Psoas muscle (tissue), 8 donors: ENCODE data around the gene TIGIT. TPM values are rescaled to one million over a fixed set of nuclear protein-coding genes. Genes with fewer than 3 reads are reported as not detected.

Experiments used
- ATAC-seq, 4 donors: fragments of 200-7000 bp; cut with Tn5 transposase; one replicate each; pipeline ENCODE4 v1.9.1; 2020; ENCODE audit warnings: moderate library complexity in 3 of 4, mild to moderate bottlenecking in 2 of 4
- DNase-seq, 2 donors: peaks; one replicate each; pipeline ENCODE4 v3.0.0-alpha.2; 2020
- H3K27ac ChIP-seq: fragments of 200-600 bp; one replicate; pipeline ENCODE4 v1.8.0; 2022
- H3K27me3 ChIP-seq, 3 donors: fragments of 200-600 bp in 1 of 3; one replicate each; pipeline versions ENCODE4 v1.6.1 to v1.8.0; 2013 to 2022; ENCODE audit warnings: low read length in 2 of 3, mild to moderate bottlenecking in 2 of 3, moderate library complexity in 1 of 3; ENCODE audit not compliant: insufficient read depth in 3 of 3
- H3K36me3 ChIP-seq, 2 donors: fragments of 200-600 bp in 1 of 2; one replicate each; pipeline versions ENCODE4 v1.6.1 to v1.8.0; 2013 to 2022; ENCODE audit warnings: low read depth in 1 of 2, mild to moderate bottlenecking in 1 of 2, moderate library complexity in 1 of 2; ENCODE audit not compliant: insufficient read depth in 1 of 2
- H3K4me1 ChIP-seq: fragments of 200-600 bp; one replicate; pipeline ENCODE4 v1.8.0; 2022
- H3K4me3 ChIP-seq: fragments of 200-600 bp; one replicate; pipeline ENCODE4 v1.8.0; 2022; ENCODE audit warnings: mild to moderate bottlenecking
- H3K9me3 ChIP-seq: fragments of 200-600 bp; one replicate; pipeline ENCODE4 v1.8.0; 2022
- CTCF ChIP-seq: fragments of 200-600 bp; IDR thresholded peaks from one replicate; pipeline ENCODE4 v1.8.0; 2022; ENCODE audit warnings: antibody characterized with exemption
- WGBS, 3 donors: extraction: QIAGEN DNeasy Blood & Tissue Kit; methylation state at CpG; one replicate each; pipeline versions ENCODE4 v1.1.6 to v1.1.7; 2013; 5-methylcytosine and 5-hydroxymethylcytosine counted together
- intact Hi-C, 2 donors: fragments of 100-400 bp; cut with DNase I; formaldehyde crosslinking; loops; one replicate each; pipeline versions ENCODE4 v1.11.0 to v1.14.2; 2022
- polyA plus RNA-seq, 3 donors: library from polyadenylated mRNA; stranded (reverse); fragments of 200-250 nt; gene quantifications; one replicate each; pipeline ENCODE4 v1.2.3, GENCODE V29; 2013
- total RNA-seq, 4 donors: library from RNA; stranded (reverse); fragmentation: NEBNext Ultra II Directional in 2 of 4; extraction: Animal tissue kit (Norgen Biotek cat#: 25700) in 2 of 4; gene quantifications; one replicate each; pipeline versions ENCODE4 v1.2.1 to v1.2.4, GENCODE V29; 2021 to 2023
- donor health status: healthy with polysubstance abuse.
- donor health status: DM: no; HTN: no; CAD: no; lungs with moderate emphysema.
- donor health status: Bipolar disorder and iron deficiency.
- donor health status: healthy.
- donor health status: DM: yes; HTN: yes; CAD: no.
- donor health status: DM: no; HTN: no; CAD: no.
- donor health status: DM: no; HTN: no; CAD: no.
- donor health status: DM: yes; HTN: yes; CAD: no.

TIGIT gene
- total and polyA plus RNA-seq, 7 donors = 0.03 to 0.46 (median 0.07) TPM; not detected in 2

DNA sequence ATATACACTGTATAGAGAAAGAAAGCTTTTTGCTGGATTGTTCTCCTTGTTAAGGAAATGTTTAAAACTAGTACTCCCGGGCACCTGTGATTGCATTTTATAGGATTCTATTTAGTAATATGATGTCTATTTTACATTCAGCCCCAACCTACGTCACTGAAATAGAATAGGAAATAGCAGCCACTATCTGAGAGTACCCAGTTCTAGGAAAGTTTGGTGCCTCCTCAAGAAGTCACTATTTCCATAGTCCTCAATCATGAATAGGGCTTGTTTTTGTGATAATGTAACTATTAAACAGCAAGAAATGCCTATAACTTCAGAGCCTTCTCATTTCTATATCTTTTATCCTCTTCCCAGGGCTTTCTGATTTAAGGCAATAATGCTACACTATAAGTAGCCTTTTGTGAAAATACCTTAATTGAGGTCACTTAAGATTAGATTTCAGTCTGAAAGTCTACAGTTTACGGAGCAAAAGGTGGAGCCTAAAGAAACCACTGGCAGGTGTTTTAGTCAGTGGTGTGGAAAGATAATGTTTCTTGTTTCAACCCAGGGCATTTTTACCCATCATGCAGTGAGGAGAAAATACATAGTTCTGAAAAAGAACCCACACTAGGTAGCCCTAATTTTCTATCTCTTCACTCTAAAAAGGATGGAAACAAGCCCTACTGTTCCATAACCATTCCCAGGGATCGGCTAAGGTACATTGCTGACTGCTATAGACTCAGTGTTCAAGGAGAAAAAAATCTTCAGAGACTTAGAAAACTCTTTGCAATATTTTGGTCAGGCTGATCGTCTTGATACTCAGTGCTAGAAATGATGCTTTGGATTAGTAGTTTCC is 38.7 kb downstream of the TIGIT start:
- intact Hi-C loops = no loop called here
- Histone ChIP-seq H3K9me3 (no peaks in the 10 kb centered on the region), H3K27me3 (no peaks in the 10 kb centered on the region), H3K36me3 (peaks cover 6 to 19% of the 10 kb centered on the region in 2 donors), H3K4me3 (no peak overlapping the region), H3K4me1 (no peaks in the 10 kb centered on the region), H3K27ac (no peak overlapping the region)
- no peak for TF ChIP-seq CTCF
- no peak for DNase-seq
- no peak for ATAC-seq
- 93 to 96% (median 93%) methylated on average over 5 of the region's 5 CpGs for WGBS, 3 donors

- Histone ChIP-seq H3K36me3 (peaks cover 6 to 26% of the 10 kb centered on the region in 2 donors), H3K27ac (no peak overlapping the region), H3K27me3 (no peaks in the 10 kb centered on the region), H3K4me3 (no peak overlapping the region), H3K4me1 (no peaks in the 10 kb centered on the region), H3K9me3 (no peaks in the 10 kb centered on the region)
- 59 to 73% (median 64%) methylated on average over 4 of the region's 4 CpGs for WGBS, 3 donors
- no peak for TF ChIP-seq CTCF
- no peak for DNase-seq
- intact Hi-C loops = no loop called here
- no peak for ATAC-seq
Measured at GRCh38 chr3:114333180-114333922, 39.5 kb downstream of the TIGIT start.

DNA sequence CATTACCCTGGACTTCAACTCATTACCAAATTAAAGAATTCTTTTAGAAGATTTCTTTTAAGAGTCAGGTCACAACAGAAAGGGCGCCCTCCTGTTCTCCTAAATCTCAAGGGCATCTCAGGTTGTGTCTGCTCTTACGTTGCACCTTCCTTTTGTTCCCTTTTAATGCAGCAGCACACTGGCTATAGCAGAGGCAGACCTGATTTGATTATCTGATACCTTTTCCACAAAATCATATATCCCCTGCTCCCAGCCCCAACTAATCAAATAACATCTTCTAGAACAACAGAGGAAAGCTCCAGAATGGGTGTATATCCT is 40.1 kb downstream of the TIGIT start:
- WGBS, 3 donors = 90 to 96% (median 95%) methylated on average over 2 of the region's 2 CpGs
- TF ChIP-seq CTCF = no peak
- no peak overlapping the region for H3K27ac ChIP-seq
- no peaks in the 10 kb centered on the region for H3K4me1 ChIP-seq
- no peaks in the 10 kb centered on the region for H3K9me3 ChIP-seq
- H3K36me3 ChIP-seq = peaks cover 6 to 31% of the 10 kb centered on the region in 2 donors
- H3K27me3 ChIP-seq = no peaks in the 10 kb centered on the region
- DNase-seq (no peak), ATAC-seq (no peak)
- intact Hi-C loops = no loop called here
- H3K4me3 ChIP-seq = no peak overlapping the region

DNA sequence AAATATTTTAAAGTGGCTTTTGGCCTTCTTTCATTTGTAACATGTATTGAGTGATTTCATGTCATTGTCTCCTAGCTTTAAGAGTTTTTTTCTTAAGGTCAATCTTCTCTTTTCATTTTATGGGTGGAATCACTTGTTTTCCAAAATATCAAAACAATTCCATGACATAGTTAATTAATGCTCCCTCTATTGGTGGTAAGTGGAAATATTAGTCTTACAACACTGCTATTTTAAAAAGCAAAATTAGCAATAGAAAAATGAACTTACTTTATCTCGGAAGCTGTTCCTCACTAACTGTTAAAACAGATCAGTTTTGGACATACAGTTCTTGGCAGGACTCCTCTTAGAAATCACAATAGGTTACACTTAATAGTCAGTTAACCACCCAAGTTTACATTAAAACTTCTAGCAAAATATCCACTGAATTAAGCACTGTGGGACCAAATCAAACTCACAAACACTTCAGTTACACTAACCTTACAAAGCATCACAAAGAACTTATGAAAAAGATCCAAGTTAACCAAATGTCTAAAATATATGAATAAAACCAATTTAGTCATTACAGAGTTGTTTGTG is 42.4 kb downstream of the TIGIT start:
- 66 to 82% (median 80%) methylated on average over 1 of the region's 1 CpG for WGBS, 3 donors
- H3K4me1 ChIP-seq = no peaks in the 10 kb centered on the region
- peak; percentile 23 for TF ChIP-seq CTCF
- no peak overlapping the region for H3K27ac ChIP-seq
- no peak overlapping the region for H3K4me3 ChIP-seq
- ATAC-seq (no peak), DNase-seq (no peak)
- H3K27me3 ChIP-seq = no peaks in the 10 kb centered on the region
- no peaks in the 10 kb centered on the region for H3K9me3 ChIP-seq
- intact Hi-C loops = no loop called here
- H3K36me3 ChIP-seq = peaks cover 7 to 51% of the 10 kb centered on the region in 2 donors
